Retinal pigment epithelial cell (primary cell): Measurements from ENCODE around the gene HOXB6.

Source experiments
- DNase-seq: peaks from one replicate; pipeline ENCODE4 v3.0.0-alpha.2; 2010; ENCODE audit warnings: low read depth
- H3K4me3 ChIP-seq: 2 replicates; pipeline ENCODE4 v1.5.1; 2011; ENCODE audit warnings: mild to moderate bottlenecking, low read length, control low read depth, moderate library complexity
- CTCF ChIP-seq: conservative IDR thresholded peaks from 2 replicates; pipeline ENCODE4 v1.5.1; 2011; ENCODE audit warnings: low read depth, low read length, control low read depth, inconsistent platforms

HOXB6 gene

GRCh38 chr17:48627623-48628521 is 23.1 kb upstream of the HOXB6 start:
- TF ChIP-seq CTCF: no peak
- H3K4me3 ChIP-seq: no peak overlapping the region
- no peak for DNase-seq

GRCh38 chr17:48627118-48627597 is 22.4 kb upstream of the HOXB6 start:
- no peak overlapping the region for H3K4me3 ChIP-seq
- TF ChIP-seq CTCF: no peak
- no peak for DNase-seq

GRCh38 chr17:48626245-48627117 is 21.7 kb upstream of the HOXB6 start, which contains the start of gene HOXB9:
Gene HOXB9, minus strand, starts transcription at chr17:48626358. Its CDS starts 89 bp downstream, at chr17:48626269.
- TF ChIP-seq CTCF: no peak
- no peak within 1 kb of the TSS for H3K4me3 ChIP-seq
- no peak for DNase-seq

GRCh38 chr17:48625495-48626244 is 20.9 kb upstream of the HOXB6 start:
- DNase-seq: no peak
- no peak overlapping the region for H3K4me3 ChIP-seq
- TF ChIP-seq CTCF: no peak

- H3K4me3 ChIP-seq: no peak overlapping the region
- no peak for TF ChIP-seq CTCF
These were observed 20.0 kb upstream of the HOXB6 start for GRCh38 chr17:48624544-48625494.

GRCh38 chr17:48624118-48624517 is 19.3 kb upstream of the HOXB6 start:
- H3K4me3 ChIP-seq: no peak overlapping the region
- no peak for TF ChIP-seq CTCF

More at GRCh38 chr17:48624544-48625494, 20.0 kb upstream of the HOXB6 start:
- no peak for DNase-seq

More at GRCh38 chr17:48624118-48624517, 19.3 kb upstream of the HOXB6 start:
- DNase-seq: no peak
